ENCODE data around the gene MACROD2. TPM values are rescaled to one million over a fixed set of nuclear protein-coding genes. Genes with fewer than 3 reads are reported as not detected.

The MACROD2 gene
- total RNA-seq, 1 donor from 2014 or later: 2.4 TPM

- peak overlapping the region; percentile 50 for H2AFZ ChIP-seq (ENCODE audit: low read depth, low read length)
- FAIRE-seq (no peak), DNase-seq (ENCODE audit: low read depth) (no peak)
- TF ChIP-seq EZH2 (IDR thresholded peaks at IDR 0.05; ENCODE audit: insufficient read depth, low read length) (no peak), CTCF (IDR thresholded peaks at IDR 0.05; ENCODE audit: insufficient read depth, low read depth, low read length) (no peak)
- Mint-ChIP-seq H3K4me3 (ENCODE audit: unreplicated experiment) (no peak overlapping the region), H3K36me3 (ENCODE audit: low read depth, unreplicated experiment) (no peaks in the 10 kb centered on the region), H3K4me1 (ENCODE audit: low read depth, unreplicated experiment) (peaks cover 16% of the 10 kb centered on the region), H3K27me3 (ENCODE audit: low read depth, unreplicated experiment) (no peaks in the 10 kb centered on the region), H3K9me3 (ENCODE audit: unreplicated experiment) (no peaks in the 10 kb centered on the region), H3K27ac (ENCODE audit: unreplicated experiment) (peak overlapping the region; percentile 85)
- no peaks in the 10 kb centered on the region for H4K20me1 ChIP-seq (ENCODE audit: insufficient read depth, low read length)
- no peaks in the 10 kb centered on the region for H3K27me3 ChIP-seq (ENCODE audit: insufficient read depth, low read length)
- no peaks in the 10 kb centered on the region for H3K4me1 ChIP-seq (ENCODE audit: insufficient read depth, low read length)
- no peak overlapping the region for H3K9ac ChIP-seq (ENCODE audit: low read length)
- peak overlapping the region; percentile 35 for H3K27ac ChIP-seq (ENCODE audit: low read depth, low read length)
- no peaks in the 10 kb centered on the region for H3K36me3 ChIP-seq (ENCODE audit: insufficient read depth, low read length)
- H3K4me3 ChIP-seq (ENCODE audit: insufficient read depth, low read depth, low read length): no peak overlapping the region
- H3K9me3 ChIP-seq (ENCODE audit: insufficient read depth, low read depth, low read length): no peaks in the 10 kb centered on the region
- peak overlapping the region; percentile 11 for H3K4me2 ChIP-seq (ENCODE audit: low read length)
- no peaks in the 10 kb centered on the region for H3K79me2 ChIP-seq (ENCODE audit: insufficient read depth, low read length)
These were observed 884.5 kb downstream of the MACROD2 start for GRCh38 chr20:14879839-14880238.

- H3K4me2 ChIP-seq (ENCODE audit: low read length): no peak overlapping the region
- H3K4me3 ChIP-seq (ENCODE audit: insufficient read depth, low read depth, low read length): no peak overlapping the region
- TF ChIP-seq EZH2 (IDR thresholded peaks at IDR 0.05; ENCODE audit: insufficient read depth, low read length) (no peak), CTCF (IDR thresholded peaks at IDR 0.05; ENCODE audit: insufficient read depth, low read depth, low read length) (no peak)
- H3K36me3 ChIP-seq (ENCODE audit: insufficient read depth, low read length): no peaks in the 10 kb centered on the region
- no peaks in the 10 kb centered on the region for H3K9me3 ChIP-seq (ENCODE audit: insufficient read depth, low read depth, low read length)
- no peaks in the 10 kb centered on the region for H3K4me1 ChIP-seq (ENCODE audit: insufficient read depth, low read length)
- H3K27me3 Mint-ChIP-seq (ENCODE audit: low read depth, unreplicated experiment): no peaks in the 10 kb centered on the region
- H3K27ac Mint-ChIP-seq (ENCODE audit: unreplicated experiment): no peak overlapping the region
- peaks cover 16% of the 10 kb centered on the region for H3K4me1 Mint-ChIP-seq (ENCODE audit: low read depth, unreplicated experiment)
- H3K9me3 Mint-ChIP-seq (ENCODE audit: unreplicated experiment): no peaks in the 10 kb centered on the region
- H4K20me1 ChIP-seq (ENCODE audit: insufficient read depth, low read length): no peaks in the 10 kb centered on the region
- no peak for FAIRE-seq
- no peak overlapping the region for H3K27ac ChIP-seq (ENCODE audit: low read depth, low read length)
- DNase-seq (ENCODE audit: low read depth): no peak
- H3K27me3 ChIP-seq (ENCODE audit: insufficient read depth, low read length): no peaks in the 10 kb centered on the region
- H3K9ac ChIP-seq (ENCODE audit: low read length): no peak overlapping the region
- H3K4me3 Mint-ChIP-seq (ENCODE audit: unreplicated experiment): no peak overlapping the region
- no peaks in the 10 kb centered on the region for H3K79me2 ChIP-seq (ENCODE audit: insufficient read depth, low read length)
- no peak overlapping the region for H2AFZ ChIP-seq (ENCODE audit: low read depth, low read length)
- no peaks in the 10 kb centered on the region for H3K36me3 Mint-ChIP-seq (ENCODE audit: low read depth, unreplicated experiment)
These were observed 886.2 kb downstream of the MACROD2 start for GRCh38 chr20:14881518-14881917.

- no peaks in the 10 kb centered on the region for H4K20me1 ChIP-seq (ENCODE audit: insufficient read depth, low read length)
- no peak overlapping the region for H3K4me3 Mint-ChIP-seq (ENCODE audit: unreplicated experiment)
- no peaks in the 10 kb centered on the region for H3K36me3 ChIP-seq (ENCODE audit: insufficient read depth, low read length)
- H3K9me3 Mint-ChIP-seq (ENCODE audit: unreplicated experiment): no peaks in the 10 kb centered on the region
- no peaks in the 10 kb centered on the region for H3K79me2 ChIP-seq (ENCODE audit: insufficient read depth, low read length)
- no peaks in the 10 kb centered on the region for H3K27me3 Mint-ChIP-seq (ENCODE audit: low read depth, unreplicated experiment)
- FAIRE-seq (no peak), DNase-seq (ENCODE audit: low read depth) (no peak)
- no peak overlapping the region for H3K4me2 ChIP-seq (ENCODE audit: low read length)
- no peaks in the 10 kb centered on the region for H3K36me3 Mint-ChIP-seq (ENCODE audit: low read depth, unreplicated experiment)
- TF ChIP-seq EZH2 (IDR thresholded peaks at IDR 0.05; ENCODE audit: insufficient read depth, low read length) (no peak), CTCF (IDR thresholded peaks at IDR 0.05; ENCODE audit: insufficient read depth, low read depth, low read length) (no peak)
- H3K4me1 ChIP-seq (ENCODE audit: insufficient read depth, low read length): no peaks in the 10 kb centered on the region
- no peak overlapping the region for H3K9ac ChIP-seq (ENCODE audit: low read length)
- H3K4me1 Mint-ChIP-seq (ENCODE audit: low read depth, unreplicated experiment): peaks cover 16% of the 10 kb centered on the region
- no peak overlapping the region for H3K27ac Mint-ChIP-seq (ENCODE audit: unreplicated experiment)
- no peak overlapping the region for H3K4me3 ChIP-seq (ENCODE audit: insufficient read depth, low read depth, low read length)
- no peak overlapping the region for H2AFZ ChIP-seq (ENCODE audit: low read depth, low read length)
- H3K9me3 ChIP-seq (ENCODE audit: insufficient read depth, low read depth, low read length): no peaks in the 10 kb centered on the region
- H3K27me3 ChIP-seq (ENCODE audit: insufficient read depth, low read length): no peaks in the 10 kb centered on the region
- H3K27ac ChIP-seq (ENCODE audit: low read depth, low read length): no peak overlapping the region
These were observed 886.8 kb downstream of the MACROD2 start for GRCh38 chr20:14882157-14882556.
